Germinal center (tissue), 1 donor: Measurements from ENCODE around the gene KCNQ1.

Source experiments
- DNase-seq: peaks from one replicate; pipeline ENCODE4 v3.0.0; 2012; ENCODE audit warnings: mixed read lengths, low spot score

Gene KCNQ1

DNA sequence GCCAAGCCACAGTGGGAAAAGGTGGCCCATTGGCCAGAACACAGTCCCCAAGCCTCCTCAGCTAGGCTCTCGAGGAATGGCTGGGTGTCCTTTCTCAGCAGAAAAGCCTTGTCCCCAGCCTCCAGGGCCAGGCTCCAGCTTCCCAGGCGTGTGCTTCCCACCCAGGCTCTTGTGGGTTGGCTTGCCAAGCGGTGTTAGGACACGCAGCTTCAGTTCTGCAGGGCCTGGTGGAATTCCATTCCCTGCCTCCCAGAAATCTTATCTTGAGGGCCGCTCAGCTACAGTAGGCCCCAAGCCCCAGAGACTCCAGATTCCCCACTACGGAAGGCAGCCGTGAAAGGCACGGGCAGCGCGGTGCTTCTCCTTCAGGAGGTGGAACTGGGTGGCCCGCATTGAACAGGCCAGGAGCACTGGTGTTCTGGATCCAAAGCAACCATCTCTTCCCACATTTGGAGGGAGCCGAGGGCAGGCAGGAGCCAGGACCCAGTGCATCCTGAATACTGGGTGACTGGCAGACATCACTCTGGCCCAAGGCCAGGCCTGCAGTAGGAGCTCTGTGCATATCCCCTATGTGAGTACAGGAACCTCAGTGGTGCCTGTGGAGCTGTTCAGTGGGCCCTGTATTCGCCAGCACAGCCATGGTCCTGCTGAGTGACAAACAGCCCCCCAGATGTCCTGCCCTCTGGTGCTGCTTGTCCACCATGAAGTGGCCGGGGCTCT lies 271.7 kb downstream of the KCNQ1 start:
- DNase-seq, result no peak

DNA sequence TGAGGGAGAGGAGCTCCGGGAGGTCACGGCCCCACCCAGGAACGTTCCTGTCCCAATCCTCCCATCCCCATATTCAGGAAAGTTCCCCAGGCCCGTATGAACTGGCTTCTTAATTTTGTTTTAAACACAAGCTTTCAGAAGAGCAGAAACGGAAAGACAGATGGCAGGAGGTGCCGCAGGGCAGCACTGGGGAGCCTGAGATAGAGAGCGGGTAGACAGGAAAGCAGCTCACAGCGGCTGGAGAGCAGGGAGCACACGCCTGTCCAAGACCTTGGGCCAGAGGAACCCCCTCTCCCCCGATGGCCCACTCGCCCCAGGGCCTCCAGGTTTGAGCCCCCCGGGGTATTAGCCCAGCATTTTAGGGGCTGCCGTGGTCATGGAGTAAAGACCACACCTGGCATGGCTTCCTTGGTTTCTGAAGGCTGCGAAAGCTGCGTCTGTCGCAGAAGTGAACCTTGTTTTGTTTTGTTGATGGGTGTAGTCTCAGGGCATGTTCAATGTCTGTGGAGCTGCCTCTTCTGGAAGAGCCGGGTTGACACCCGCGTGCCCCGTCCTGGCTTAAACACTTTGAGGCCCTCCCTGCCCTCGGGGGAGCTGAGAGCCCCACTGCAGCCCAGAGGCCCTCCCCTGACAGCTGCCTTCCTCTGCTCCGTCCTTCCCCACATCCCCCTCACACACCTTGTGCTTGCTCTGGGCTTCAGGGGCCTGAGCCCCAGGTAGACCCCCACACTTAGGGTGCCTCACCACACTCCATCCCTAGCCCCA lies 272.9 kb downstream of the KCNQ1 start:
- no peak for DNase-seq

DNA sequence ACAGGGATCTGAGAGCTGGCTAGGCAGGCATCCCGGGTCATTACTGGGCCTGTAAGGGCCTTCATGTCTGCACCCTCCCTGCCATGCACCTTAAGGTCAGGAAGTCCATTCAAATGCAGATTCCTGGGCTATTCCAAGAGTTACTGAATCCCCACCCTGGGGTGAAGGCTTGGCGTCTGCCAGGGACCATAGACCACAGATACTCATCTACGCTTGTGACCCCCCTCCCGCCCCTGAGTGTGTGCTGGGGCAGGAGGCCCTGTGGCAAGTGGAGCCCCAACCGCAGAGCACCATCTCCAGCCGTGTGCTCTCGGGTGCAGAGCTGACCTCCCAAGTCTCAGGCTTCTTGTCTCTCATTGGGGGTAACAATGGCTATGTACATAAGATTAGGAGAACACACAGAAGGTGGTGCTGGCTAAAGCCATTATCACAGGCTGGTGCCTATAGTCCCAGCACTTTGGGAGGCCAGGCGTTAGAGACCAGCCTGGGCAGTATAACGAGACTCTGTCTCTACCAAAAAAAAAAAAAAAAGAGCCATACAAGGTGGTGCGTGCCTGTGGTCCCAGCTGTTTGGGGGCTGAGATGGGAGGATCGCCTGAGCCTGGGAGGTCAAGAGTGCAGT lies 274.1 kb downstream of the KCNQ1 start:
- no peak for DNase-seq

DNA sequence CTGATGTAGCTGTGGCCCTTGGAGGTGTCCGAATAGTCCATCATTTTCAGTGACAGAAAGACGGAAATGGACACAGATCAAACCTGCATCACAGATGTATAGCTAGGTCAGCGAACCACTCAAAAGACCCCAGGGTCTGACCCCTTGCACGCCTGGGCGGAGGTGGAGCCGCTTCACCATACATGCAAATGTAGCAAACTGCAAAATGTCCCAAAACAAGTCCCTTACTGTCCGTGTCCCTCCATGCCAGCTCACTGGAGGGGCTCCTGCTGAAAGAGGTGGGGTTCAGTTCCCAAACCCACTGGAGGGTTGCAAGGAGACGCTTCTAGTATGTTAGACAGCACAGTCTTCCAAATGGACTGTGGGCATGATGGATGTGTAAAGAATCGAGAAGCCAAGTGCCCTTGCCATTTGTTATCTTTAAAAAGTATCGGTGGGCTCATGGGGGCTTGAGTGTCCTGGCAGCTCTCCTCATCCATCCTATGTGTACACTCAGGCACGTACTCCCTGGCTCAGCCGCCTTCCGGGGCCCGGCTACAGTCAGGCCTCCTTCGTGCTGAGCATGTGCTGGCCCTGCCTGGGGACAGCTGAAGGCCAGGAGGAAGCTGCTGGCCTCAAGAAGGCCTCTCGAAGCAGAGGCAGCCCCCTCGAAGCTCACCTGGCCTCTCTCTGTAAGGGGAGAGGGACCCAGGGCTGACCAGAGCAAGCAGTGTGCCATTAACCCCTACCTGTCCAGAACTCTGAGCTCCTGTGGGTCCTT lies 275.2 kb downstream of the KCNQ1 start:
- no peak for DNase-seq

DNA sequence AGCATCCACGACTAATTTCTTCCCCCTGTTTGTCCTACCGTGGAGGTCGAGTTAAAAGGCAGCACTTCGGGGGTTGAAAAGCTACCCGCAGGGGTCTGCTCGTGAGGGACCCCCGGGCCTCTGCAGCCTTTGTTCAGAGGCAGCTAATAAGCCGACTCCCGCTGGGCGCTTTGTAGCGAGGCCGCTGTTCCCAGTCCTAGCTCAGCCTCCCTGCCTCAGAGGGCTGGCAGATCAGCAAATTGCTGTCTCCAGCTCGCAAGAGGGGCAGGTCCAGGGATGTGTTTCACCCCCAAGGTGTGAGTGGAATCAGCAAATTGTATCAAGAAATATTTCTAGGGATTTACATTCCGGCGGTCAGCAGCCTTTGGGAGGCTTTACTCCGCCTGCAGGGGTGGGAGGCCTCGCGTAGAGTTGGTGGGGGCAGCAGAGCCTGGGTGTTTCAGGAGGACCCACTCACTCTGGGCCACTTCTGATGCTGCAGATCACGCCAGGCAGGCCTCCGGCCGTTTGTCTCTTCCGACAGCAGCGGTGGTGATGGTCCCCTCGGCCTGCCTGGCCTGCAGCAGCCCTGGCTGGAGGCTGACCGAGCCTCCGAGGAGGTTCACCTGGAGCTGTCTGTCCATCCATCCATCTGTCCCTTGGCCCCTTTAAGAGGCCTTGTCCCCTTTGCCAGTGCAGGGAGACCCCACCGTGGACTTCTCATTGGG lies 276.6 kb downstream of the KCNQ1 start:
- no peak for DNase-seq

DNA sequence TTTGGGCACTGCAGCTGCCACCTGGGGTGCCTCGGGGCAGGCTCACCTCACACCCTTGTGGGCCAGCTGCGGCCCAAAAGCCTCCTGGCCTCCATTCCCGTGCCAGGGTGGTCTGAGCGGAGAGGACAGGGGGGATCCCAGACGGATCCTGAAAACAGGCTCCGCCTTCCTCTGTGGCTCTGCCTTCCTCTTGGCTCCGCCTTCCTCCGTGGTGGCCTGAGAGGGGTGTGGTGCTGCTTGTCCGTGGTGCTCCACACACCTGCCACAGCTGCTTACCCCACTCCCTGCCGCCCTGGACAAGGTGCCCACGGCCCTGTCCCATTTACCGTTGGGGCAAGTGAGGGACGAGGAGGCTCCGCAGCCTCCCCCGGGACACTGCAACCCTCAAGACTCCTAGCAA lies 278.1 kb downstream of the KCNQ1 start:
- DNase-seq, result no peak

DNA sequence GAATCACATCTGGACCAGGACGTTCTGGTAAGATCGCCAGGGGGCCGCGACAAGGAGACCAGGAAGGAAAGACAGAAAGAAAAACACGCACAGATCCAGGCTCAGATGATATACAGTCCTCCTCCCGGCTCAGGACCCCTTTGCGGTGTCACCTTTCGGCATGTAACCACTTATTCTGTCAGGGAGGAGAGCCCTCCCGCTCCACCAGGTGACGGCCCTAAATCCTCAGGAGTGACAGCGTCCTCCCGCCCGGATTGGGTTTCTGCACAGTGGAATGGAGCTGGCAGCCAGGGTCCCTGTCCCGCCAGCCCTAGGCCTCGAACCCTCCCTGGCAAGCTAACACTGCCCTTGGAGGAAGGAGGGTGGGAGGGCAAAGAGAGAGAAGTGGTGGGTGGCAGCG lies 279.3 kb downstream of the KCNQ1 start:
- DNase-seq, result no peak

DNA sequence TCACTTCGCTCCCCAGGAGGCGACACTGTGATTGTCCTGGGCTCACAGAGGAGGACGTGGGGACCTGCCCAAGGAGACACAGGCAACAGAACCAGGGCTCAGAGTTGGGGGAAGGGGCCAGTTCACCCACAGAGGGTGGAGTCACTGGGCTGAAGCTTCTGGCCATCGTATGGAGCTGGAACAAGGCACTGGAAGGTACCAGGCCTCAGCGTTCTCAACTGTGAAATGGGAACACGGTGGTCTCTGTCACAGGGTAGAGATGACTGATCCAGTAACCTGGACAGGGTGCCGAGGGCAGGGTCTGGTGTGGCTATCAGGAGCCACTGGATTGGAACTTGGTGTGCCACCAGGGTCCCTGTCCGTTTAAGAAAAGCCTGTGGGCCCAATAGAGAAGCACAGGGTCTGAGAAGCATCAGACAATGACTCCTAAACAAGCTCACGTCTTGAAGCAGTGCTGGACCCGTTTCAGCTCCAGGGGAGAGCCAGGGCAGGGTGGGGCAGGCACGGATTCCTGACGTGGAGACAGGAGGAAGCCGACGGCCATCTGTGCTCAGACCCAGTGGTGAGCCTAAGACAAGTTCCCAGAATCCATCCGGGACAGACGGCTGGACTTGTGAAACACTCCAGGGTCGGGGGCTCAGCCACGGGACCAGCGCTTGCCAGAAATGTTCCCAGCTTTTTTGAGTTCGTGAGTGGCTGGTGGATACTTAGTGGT lies 280.0 kb downstream of the KCNQ1 start:
- DNase-seq, result no peak

DNA sequence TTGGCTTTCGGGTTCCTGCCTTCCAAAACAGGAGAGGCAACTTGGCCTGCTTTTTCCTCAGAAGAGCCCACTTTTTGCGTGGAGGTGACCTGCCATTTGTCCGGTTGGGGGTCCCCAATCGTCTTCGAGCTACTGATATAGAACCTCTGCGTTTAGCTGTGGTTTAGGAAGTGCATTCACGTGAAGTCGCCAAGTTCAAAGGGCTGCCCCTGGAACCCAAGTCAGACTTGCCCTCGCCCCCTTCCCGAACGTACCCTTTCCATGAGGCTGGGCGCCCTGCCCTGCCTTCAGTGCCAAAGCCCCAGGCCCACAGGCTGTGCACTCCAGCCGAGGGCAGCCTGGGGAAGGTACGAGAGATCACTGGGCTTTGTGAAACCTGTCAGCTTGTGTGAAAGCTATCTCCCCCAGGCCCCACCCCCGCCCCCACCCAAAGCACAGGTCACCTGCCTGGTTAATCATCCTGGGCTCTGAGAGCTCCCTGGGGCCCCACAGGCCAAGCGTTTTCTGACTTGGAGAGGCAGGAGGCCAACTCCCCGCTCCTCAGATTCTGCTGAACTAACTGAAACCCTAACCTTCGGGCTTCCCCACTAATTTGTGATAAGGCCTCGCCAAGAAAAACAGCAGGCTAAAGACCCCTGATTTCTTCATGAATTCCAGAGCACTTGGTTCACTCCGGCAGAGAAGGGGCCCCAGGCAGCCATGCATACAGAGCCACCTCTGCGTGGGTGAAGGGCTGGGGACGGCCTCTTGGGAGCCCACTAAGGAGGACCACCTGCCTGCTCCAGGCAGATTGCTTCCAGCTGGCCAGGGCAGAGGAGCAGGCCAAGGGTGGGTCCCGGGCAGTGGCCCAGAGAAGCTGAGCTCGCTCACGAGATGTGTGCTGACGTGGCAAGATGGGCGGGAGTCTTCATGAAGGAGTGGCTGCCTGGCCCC lies 280.8 kb downstream of the KCNQ1 start:
- DNase-seq, result no peak

DNA sequence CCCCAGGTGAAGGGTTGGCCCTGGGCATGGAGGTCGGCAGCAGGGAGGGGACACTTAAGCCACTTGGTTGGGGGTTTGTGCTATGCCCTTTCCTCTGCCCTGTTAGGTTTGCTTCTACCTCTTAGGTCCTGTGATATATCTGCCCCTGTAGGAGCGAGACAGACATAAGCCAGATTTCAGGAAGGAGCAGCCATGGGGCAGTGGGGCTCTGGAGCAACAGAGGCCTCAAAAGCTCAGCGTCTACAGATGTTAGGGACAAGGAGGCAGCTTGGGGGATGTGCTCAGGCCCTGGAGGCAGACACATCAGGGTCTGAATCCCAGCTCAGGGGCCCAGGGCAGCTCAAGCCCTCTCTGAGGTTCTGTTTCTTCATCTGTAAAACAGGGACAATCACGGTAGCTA lies 282.2 kb downstream of the KCNQ1 start:
- no peak for DNase-seq

DNA sequence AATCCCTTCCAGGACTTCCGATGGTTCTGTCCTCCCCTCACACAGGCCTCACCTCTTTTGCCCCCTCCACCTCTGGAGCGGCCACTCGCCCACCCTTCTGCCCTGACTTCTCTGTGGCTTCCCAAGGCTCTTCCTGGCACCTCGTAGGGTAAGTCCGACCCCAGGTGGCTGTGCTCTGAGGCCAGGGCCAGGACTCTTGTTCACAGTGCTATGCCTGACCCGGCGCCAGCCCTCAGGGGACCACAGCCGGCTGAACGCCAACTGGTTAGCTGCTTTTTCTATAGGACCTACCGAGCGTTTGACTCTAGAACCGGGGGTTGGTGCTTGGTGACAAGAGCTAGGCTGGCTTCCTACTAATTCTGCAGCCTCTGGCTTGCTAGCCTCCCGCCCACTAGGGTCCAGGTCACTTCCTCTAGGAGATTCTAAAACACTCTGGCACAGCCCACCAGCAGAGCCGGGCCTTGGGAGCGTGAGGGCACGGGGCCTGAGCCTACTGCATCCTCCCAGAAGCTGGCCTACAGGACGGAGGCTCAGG lies 283.4 kb downstream of the KCNQ1 start:
- DNase-seq, result no peak

DNA sequence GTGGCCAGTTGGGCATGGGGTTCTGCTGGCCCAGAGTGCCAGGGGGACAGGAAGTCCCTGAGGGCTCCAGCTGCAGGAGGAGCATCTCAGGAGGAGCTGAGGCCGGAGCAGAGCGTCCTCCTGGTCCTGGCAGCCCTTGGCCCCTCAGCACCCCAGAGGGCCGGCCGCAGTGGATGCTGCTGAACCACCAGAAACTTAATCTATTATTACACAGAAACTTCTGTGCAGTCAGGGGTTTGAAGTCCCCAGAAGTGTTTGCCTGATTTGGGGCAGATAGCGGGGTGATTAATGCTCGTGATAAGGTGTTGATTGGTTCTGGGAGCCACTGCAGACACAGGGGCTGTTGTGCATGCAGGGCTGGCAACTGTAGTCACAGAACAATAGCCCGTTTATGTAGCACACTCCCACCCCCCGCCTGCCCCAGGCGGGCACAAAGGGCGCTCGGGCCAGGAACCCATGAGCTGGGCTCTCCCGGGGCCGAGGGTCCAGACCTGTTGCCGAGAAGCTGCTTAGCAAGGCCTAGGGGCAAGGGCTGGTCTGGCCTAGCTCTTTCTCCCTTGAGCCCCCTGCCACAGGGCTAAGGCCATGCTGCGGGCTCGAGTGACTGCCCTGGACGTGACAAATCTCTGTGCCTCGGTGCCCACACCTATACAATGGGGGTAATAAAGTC lies 284.0 kb downstream of the KCNQ1 start:
- DNase-seq, result no peak

DNA sequence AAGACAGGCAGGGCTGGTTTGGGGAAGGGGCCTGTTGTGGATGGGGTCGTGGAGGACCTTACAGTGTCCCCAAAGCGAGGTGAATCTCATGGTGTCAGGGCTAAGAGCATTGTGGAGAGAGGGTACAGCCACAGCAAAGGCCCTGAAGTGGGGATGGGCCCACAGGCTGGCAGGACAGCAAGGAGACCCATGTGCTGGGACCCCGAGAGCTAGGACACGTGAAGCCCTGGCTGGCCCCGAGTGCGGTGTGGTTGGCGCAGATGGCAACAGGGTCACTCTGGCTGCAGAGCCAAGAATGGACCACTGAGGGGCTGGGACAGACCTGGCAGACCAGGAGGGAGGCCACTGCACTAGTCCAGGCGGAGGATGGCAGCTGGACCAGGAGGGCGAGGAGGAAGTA lies 285.0 kb downstream of the KCNQ1 start:
- DNase-seq, result no peak

DNA sequence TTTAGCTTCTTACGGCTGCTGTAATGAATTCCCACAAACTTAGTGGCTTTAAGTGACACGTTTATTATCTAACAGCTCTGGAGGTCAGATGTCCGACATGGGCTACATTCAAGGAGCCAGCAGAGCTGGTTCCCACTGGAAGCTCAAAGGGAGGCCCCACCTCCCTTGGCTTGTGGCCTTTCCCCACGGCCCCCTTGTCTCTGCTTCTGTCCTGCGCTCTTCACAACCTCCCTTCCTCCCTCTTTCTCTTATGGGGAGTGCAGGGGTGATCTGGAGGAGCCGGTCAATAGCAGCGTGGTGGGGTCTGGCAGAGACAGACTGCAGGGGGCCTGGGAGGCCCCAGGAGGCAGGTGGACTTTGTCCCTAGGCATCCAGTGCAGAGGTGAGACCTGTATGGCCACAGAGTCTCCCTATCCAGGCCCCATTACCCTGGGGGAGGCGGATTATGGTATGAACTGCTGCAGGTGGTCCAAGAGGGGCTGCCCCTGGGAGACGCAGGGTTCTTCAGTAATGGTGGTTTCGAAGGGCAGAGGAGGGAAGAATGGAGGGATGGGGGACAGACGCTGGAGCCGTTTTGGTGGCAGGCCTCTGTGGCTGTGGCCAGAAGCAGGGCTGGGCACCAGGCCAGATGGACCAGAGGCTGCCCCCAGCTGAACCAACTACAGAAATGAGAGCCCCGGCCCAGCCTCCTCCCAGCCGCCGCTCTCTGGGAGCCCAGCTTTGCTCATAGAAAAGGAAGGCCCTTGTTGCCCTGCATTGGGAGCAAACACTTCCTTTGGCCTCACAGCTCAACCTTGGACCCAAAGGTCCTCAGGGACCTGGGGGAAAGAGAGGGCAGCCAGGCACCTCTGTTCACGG lies 285.7 kb downstream of the KCNQ1 start:
- DNase-seq, result no peak

DNA sequence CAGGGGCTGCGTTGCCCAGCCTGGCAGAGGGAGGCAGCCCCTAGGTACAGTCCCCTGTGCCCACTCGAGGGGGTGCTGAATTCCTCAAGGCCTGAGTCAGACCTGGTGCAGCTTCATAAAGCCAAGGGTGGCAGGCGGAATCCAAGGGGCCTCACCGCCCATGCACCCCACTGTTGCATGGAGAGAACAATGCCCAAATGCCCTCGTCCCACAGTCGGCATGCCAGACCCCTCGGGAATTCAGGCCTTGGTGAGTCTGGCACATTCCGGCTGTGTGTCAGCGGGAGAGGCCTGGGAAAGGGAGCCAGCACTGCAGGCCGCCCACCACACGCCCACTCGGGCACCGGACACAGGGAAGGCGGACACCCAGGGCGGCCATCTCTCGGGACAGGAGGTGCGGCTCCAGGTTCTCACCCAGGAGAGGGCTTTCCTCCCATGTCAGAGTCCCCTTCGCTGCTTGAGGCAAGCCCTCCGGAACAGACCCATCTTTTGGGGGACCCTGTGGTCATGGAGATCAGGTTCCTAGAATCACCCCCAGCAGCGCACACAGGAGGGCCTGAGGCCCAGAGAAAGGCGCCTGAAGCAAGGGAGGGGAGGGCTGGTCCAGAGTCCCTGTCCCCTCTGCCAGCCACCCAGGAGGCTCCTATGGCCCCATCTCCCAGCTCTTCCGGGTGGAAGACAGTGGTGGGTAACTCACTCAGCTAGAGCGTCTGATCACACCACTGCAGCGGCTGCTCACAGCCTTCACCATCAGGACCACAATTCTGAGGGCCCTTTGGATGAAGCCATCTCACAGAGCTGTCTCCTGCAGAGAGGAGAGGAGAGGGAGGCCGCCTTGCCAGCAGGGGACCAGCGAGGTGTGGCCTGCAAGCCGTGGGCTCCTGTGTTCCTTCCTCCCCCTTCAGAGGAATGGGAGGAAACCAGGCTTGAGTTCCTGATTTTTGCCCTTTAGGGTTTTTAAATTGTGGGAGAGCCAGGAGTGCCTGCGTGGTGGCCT lies 286.6 kb downstream of the KCNQ1 start:
- DNase-seq, result no peak

DNA sequence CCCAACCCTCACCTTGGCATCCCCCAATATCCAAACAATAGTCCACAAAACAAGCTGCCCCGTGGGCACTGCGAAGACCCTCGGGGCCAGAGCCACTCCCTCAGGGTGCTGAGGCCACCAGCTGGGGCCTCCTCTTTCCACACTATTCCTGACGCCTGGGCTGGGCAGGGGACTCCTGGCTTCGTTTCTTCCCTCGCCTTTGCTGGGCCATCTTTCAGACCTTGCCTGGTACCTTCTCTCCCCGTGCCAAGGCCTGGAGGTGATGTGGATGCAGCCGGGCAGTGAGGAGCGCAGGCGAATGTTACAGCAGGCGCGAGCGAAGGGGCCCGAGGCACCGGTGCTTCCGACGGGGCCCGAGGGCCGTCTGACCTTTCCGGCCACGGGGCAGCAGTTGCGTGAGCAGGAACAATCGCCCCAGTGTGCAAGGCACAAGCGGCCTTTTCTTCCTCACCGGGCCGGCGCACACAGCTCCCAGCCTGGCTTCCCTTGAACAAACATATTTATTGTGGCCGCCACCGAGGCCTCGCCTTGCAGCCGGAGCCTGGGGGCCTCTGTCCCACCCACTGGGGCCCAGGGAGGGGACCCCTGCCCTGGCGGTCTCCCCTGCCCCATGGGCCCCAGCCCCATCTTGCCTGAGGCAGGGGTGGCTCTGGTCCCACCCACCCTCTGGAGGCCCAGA lies 287.6 kb downstream of the KCNQ1 start:
- DNase-seq, result no peak
